Measurements from ENCODE around the gene KLHL21.

DNA sequence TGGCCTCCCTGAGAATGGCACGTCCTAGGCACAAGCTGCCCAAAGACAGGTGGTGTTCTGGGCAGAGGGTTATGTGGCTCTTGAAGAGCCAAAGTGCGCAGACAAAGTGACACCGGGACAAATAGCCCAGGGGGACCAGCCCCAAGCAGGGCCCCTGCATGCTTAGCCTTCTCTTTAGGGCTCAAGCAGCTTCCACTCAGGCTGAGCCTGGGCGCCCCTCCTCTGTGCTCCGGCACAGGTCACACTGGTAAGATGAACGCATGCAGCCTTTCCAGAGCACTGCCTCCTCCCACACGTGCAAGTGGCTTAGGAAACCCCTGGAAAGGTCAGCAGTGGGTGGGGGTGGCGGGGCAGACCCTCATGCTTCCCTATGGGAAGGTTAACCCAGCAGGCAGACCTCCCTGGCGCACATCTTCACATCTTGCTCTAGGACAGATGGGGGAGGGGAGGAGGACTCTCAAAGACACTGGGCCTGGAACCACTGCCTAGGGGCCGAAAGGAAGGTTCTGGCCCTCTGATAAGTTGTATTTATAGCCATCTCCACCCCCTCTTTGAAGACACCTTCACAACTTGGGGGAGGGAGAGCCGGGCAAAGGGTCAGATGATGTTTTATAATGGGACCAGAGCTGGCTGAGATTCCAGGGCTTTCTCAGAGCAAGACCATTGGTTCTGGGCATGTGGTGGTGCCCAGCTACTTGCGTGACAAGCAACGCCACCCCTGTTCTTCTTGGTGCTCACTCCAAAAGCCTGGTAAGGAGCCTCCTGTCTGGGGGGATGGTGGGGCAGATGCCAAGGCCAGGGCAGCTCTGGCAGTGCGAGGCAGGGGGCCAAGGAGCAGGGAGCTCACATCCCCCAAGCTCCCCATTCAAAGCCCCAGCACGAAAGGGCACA lies 5.5 kb downstream of the KLHL21 start:
- TF ChIP-seq, protein P1, sequence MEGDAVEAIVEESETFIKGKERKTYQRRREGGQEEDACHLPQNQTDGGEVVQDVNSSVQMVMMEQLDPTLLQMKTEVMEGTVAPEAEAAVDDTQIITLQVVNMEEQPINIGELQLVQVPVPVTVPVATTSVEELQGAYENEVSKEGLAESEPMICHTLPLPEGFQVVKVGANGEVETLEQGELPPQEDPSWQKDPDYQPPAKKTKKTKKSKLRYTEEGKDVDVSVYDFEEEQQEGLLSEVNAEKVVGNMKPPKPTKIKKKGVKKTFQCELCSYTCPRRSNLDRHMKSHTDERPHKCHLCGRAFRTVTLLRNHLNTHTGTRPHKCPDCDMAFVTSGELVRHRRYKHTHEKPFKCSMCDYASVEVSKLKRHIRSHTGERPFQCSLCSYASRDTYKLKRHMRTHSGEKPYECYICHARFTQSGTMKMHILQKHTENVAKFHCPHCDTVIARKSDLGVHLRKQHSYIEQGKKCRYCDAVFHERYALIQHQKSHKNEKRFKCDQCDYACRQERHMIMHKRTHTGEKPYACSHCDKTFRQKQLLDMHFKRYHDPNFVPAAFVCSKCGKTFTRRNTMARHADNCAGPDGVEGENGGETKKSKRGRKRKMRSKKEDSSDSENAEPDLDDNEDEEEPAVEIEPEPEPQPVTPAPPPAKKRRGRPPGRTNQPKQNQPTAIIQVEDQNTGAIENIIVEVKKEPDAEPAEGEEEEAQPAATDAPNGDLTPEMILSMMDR (IDR thresholded peaks at IDR 0.05; ENCODE audit: borderline replicate concordance, extremely low read depth, low read length, poor library complexity, severe bottlenecking): no peak
- TF ChIP-seq EZH2 (IDR thresholded peaks at IDR 0.05; ENCODE audit: borderline replicate concordance, low read depth, low read length, severe bottlenecking): no peak

Measured in DND-41 (cell line).